ENCODE measurements around the gene AGPS. TPM values are rescaled to one million over a fixed set of nuclear protein-coding genes. Genes with fewer than 3 reads are reported as not detected.

AGPS gene
- total RNA-seq, 2 experiments from 2014 or later, result 2.1 to 9.6 TPM

DNA sequence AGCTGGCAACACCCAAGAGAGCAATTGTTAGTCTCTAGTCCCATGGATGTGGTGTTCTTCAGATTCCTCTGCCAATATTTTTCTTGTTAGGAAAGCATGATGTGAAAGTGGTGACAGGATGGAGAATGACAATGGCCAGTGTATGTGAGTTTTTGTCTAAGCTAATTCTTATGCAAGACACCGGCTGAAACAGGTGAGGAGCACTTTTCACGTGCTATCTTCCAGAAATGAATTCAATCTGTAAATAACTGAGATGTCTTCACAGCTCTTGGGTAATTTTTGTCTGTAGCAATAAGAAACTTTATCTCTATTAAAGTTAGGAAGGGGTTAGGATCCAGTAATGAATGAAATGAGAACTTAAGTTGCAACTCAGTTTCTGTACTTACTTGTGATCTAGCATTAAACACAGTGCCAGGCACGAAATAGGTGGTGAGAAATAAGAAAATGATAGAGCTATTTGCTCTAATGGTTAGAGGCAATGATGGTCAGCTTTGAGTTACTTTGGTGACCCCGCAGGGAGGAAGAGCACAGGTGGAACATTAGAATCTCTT is 676 bp upstream of the AGPS start:
- ChIA-PET CTCF (ENCODE audit: unreplicated experiment) (no interaction called here), POLR2A (interaction anchor here (0.7 to 2.1 kb wide), 3 partner anchors 12 to 112 kb away, joined by 3 to 10 read pairs (median 4); no protein-coding TSS in a partner anchor)
- H2AFZ ChIP-seq (ENCODE audit: low read length), result peak overlapping the region; percentile 55; the same call in 1 of the 2 replicates
- H3K36me3 ChIP-seq (ENCODE audit: insufficient read depth, low read length), result no peaks in the 10 kb centered on the region
- H3K9me3 ChIP-seq (ENCODE audit: low read length), result no peaks in the 10 kb centered on the region
- no peaks in the 10 kb centered on the region for H3K9me2 ChIP-seq (ENCODE audit: insufficient read depth, low read length)
- no peak overlapping the region for H3K27ac ChIP-seq (ENCODE audit: low read depth, low read length, poor library complexity, severe bottlenecking)
- intact Hi-C loops (cut with micrococcal nuclease; ENCODE audit: unreplicated experiment), result no loop called here
- H3K4me3 ChIP-seq (ENCODE audit: low read depth, low read length, poor library complexity, severe bottlenecking), result peak overlapping the region; percentile 59
- H3K4me1 ChIP-seq (ENCODE audit: insufficient read depth, low read length, poor library complexity, severe bottlenecking), result no peaks in the 10 kb centered on the region
- BruUV-seq (replicated peaks), result TSS peak; percentile 56
- H3K79me2 ChIP-seq (ENCODE audit: insufficient read depth, low read depth, low read length), result no peaks in the 10 kb centered on the region
- DNase-seq (ENCODE audit: low spot score), result no peak
- no peaks in the 10 kb centered on the region for H4K20me1 ChIP-seq (ENCODE audit: insufficient read depth, low read length)
- no peak for TF ChIP-seq EZH2phosphoT487 (IDR thresholded peaks at IDR 0.05; ENCODE audit: borderline replicate concordance, low read depth, low read length)
- TF ChIP-seq, protein P1, sequence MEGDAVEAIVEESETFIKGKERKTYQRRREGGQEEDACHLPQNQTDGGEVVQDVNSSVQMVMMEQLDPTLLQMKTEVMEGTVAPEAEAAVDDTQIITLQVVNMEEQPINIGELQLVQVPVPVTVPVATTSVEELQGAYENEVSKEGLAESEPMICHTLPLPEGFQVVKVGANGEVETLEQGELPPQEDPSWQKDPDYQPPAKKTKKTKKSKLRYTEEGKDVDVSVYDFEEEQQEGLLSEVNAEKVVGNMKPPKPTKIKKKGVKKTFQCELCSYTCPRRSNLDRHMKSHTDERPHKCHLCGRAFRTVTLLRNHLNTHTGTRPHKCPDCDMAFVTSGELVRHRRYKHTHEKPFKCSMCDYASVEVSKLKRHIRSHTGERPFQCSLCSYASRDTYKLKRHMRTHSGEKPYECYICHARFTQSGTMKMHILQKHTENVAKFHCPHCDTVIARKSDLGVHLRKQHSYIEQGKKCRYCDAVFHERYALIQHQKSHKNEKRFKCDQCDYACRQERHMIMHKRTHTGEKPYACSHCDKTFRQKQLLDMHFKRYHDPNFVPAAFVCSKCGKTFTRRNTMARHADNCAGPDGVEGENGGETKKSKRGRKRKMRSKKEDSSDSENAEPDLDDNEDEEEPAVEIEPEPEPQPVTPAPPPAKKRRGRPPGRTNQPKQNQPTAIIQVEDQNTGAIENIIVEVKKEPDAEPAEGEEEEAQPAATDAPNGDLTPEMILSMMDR (conservative IDR thresholded peaks at IDR 0.05; ENCODE audit: low read length), result no peak
- H3K4me2 ChIP-seq (ENCODE audit: low read length), result peak overlapping the region; percentile 54; the same call in 1 of the 2 replicates

DNA sequence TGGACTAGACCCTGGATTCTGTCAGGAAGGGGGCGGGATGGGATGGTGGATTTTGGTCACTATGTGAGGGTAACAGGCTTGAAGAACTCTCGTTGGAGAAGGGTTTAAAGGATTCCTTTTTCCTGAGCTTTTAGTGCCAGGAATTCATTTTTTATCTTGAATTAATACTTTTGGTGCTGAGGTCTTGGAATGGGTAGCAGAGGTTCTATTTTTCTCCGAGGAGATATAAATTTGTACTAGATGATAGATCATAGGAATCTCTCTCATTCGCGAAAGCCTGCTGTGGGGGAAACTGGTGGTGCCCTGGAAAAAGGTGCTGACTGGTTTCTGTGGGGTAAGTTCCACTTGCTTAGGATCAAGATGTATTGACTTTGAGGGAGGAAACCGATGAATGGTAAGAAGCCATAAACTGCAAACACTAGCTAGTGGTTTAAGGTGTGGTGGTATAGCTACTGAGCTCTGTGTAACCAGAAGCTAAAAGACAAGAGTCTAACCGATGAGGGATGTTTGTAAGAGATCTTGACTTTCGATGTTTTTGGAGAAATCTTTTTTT is 706 bp downstream of the AGPS start:
- ChIA-PET POLR2A (interaction anchor here (0.6 to 1.5 kb wide), 9 partner anchors 12 to 869 kb away, joined by 3 to 8 read pairs (median 3); no protein-coding TSS in a partner anchor), CTCF (ENCODE audit: unreplicated experiment) (interaction anchor here (0.6 kb wide), 1 partner anchor 61 kb away, joined by 3 read pairs; no protein-coding TSS in a partner anchor)
- Histone ChIP-seq H2AFZ (ENCODE audit: low read length) (peak overlapping the region; percentile 55; the same call in 1 of the 2 replicates), H4K20me1 (ENCODE audit: insufficient read depth, low read length) (no peaks in the 10 kb centered on the region), H3K27ac (ENCODE audit: low read depth, low read length, poor library complexity, severe bottlenecking) (no peak overlapping the region), H3K4me2 (ENCODE audit: low read length) (peak overlapping the region; percentile 54; the same call in 1 of the 2 replicates), H3K4me1 (ENCODE audit: insufficient read depth, low read length, poor library complexity, severe bottlenecking) (no peaks in the 10 kb centered on the region), H3K36me3 (ENCODE audit: insufficient read depth, low read length) (no peaks in the 10 kb centered on the region), H3K79me2 (ENCODE audit: insufficient read depth, low read depth, low read length) (no peaks in the 10 kb centered on the region), H3K4me3 (ENCODE audit: low read depth, low read length, poor library complexity, severe bottlenecking) (peak overlapping the region; percentile 59), H3K9me2 (ENCODE audit: insufficient read depth, low read length) (no peaks in the 10 kb centered on the region), H3K9me3 (ENCODE audit: low read length) (no peaks in the 10 kb centered on the region)
- DNase-seq (ENCODE audit: low spot score), result no peak
- BruUV-seq (replicated peaks), result TSS peak; percentile 77
- intact Hi-C loops (cut with micrococcal nuclease; ENCODE audit: unreplicated experiment), result no loop called here
- no peak for TF ChIP-seq EZH2phosphoT487 (IDR thresholded peaks at IDR 0.05; ENCODE audit: borderline replicate concordance, low read depth, low read length)
- TF ChIP-seq, protein P1 (conservative IDR thresholded peaks at IDR 0.05; ENCODE audit: low read length), result no peak
